Activated CD8-positive, alpha-beta memory T cell treated with anti-CD3 and anti-CD28 coated beads, Interleukin-2, amount 50 U/mL, for 4 hours (primary cell): ENCODE measurements around the gene METTL14.
"Not testable (repeated sequence)": the region's sequence is repeated elsewhere in the genome, so short reads cannot be mapped to it uniquely, and the experiment has no call there.

ENCODE experiments used
- DNase-seq: peaks from one replicate; pipeline ENCODE4 v3.0.0-alpha.2; 2020

Gene METTL14

DNA sequence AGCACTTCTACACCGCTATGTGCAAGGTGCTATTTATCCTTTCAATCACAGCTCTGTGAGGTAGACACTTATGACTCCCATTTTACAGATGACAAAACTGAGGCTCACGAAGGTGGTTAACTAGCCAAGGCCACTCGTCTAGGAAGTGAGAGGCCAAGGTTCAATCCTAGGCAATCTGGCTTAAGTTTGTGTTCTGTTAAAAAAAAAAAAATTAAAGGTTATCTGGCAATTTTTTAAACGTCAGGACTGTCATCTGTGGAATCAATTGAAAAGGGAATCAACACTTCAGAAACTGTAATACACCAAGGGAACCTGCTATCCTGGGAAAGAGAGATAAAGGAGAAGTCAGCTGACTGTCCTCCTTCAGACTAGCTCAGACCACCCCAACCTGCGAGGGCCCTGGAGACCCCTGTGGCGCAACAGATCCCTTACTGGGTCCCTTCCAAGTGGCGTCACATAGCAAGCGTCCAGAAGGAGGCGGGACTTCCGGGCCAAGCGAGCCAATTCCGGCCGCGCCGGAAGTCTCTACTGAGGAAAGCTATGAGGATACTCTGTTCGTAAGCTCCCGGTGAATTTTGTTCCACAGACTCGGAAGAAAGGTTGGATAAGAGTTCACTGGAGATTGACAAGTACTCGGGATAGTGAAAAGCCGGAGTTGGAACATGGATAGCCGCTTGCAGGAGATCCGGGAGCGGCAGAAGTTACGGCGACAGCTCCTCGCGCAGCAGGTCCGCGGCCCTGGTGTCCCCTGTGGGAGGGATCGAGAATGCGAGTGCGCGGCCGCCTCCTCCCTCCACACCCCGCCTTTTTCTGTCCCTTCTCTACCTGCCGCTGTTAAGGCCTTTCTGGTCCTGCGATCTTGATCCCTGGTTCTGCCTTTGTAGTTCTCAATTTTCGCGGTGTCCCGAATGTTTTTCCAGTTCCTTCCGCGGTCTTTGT lies at the start of gene METTL14:
METTL14 (plus strand) TSS at position 520 of the 939 bp plus-strand sequence; CDS start at position 663, 143 bp downstream.
- DNase-seq, result peak; percentile 86

DNA sequence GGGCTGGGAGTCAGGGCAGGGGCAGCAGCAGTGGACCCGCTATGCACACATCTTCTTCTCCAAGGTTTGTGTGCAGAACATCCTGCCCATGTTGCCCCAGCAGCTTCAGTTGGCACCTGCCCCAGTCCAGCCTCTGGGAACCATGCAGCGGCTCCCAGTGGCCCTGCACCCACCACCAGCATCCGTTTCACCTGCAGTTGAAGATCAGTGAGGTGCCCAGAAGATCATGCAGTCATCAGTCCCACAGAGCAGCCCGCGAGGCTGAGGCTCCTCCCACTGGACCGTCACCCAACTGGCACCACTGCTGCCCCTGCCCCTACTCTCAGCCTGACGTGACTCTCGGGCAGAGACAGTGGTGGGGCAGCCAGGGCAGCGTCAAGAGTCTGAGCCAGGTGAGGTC lies 49.1 kb upstream of the METTL14 start:
- DNase-seq, result not testable (repeated sequence)

DNA sequence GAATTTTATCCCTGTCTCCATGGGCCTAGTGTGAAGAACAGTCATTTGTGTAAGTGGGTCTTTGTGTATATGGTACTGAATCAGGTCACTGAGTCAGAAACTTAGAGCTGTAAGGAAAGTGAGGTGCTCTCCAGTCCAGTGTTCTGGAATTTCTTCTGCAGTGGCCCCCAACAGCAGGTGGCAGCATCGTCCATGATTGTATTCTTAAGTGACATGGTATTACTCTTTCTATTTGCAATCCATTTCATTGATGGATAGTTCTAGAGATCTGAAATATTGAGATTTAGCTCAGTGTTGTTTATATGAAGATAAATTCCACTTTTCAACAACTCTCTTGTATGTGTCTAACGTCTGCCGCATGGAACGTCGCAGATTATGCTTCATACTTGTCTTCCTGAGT lies 20.5 kb upstream of the METTL14 start:
- not testable (repeated sequence) for DNase-seq

DNA sequence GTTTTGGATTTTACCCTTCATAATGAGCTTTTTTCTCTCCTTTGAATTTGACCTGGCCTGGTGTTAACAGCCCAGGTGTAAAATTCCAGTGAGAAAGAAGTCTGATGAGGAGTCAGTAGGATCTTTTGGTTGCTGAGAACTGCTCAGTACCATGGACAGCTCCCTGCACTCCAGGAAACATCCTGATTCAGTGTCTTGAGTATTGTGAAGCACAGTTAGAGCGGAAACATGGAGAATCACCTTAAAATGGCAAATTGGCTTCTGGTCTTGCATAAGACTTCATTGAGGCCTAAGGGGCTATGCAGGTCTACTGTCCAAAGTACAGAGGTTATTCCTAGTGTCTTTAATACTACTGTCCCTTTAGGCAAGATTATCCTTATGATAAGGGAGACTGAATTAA lies 16.0 kb upstream of the METTL14 start:
- DNase-seq, result peak; percentile 32

DNA sequence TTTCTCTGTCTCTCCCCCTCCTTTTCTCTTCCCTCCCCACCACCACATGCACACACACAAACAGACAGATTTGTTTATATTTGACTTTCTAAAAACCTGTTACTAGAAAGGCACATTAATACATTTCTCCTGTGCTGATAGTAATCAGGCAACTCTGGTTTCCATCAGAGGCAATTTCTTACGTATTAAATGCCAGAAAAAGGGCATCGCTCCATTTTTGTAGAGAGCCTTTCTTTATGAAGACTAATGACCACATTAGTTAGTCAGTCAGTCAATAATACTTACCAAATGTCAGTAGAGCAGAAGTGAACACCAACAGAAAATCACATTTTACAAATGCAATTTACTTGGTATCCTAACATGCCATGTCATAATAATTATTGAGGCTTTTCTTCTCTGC lies 14.2 kb upstream of the METTL14 start:
- DNase-seq, result not testable (repeated sequence)

DNA sequence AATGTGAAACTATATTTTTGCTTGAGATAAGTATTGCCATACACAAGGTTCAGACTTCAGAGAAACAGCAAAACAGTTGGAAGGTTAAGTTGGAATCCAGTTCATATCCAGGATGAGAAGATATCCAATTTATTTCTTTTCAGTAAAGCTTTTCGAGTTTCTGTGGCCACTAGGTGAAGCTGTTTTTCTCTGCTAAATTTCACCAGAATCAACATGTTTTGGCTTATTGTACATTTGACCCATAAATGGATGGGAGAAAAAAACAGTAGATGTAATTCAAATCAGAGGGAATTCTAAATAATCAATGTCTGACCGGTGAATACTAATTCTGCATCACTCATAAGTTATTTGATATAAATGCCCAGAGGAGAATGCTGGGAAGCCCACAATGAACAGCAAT lies 9.1 kb upstream of the METTL14 start:
- no peak for DNase-seq

DNA sequence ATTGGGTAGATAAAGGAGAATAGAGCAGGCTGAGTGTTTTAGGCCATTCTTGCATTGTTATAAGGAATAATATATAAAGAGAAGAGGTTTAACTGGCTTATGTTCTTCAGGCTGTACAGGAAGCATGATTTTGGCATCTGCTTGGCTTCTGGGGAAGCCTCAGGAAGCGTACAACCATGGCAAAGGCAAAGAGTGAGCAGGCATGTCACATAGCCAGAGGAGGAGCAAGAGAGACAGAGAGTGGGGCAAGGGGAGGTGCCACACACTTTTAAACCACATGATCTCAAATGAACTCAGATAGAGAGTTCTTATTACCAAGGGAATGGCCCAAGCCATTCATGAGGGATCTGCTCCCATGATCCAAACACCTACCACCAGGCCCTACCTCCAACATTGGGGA lies 4.4 kb upstream of the METTL14 start:
- DNase-seq, result no peak

DNA sequence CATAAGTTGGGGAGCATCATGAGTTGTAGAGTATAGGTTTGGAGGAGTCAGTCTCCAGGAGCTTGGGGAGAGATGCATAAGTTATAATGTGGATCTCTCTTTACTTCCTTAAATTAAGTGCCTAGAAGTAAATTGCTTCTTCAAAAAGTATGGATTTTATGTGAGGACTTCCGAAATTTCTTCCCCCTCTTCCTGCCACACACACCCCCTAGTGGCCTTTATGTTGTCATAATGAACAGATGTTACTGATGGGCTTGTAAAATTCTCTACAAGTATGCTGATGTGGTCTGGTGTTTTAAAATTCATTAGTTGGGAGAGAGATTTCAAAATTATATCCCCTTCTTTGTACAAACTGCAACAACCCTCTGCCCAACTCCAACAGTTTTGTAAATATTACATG lies 2.3 kb upstream of the METTL14 start:
- no peak for DNase-seq

DNA sequence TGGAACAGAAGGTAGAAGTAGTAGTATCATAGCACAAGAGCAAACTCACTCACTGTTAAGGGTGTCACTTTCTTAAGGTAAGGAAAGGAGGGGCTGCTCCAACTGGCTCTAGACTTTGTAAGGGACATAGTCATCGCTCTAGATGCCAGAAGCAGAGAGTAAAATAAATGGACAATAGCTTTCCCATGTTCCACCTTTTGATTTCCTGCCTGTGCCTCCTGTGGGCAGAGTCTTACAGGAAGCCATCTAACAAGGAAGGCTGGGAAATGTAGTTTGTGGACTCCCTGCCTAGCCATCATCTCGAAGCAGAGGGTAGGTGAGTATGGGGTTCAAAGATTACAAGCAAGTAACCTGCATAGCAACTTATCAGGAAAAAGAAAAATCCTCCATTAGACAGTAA lies 1.7 kb upstream of the METTL14 start:
- no peak for DNase-seq

DNA sequence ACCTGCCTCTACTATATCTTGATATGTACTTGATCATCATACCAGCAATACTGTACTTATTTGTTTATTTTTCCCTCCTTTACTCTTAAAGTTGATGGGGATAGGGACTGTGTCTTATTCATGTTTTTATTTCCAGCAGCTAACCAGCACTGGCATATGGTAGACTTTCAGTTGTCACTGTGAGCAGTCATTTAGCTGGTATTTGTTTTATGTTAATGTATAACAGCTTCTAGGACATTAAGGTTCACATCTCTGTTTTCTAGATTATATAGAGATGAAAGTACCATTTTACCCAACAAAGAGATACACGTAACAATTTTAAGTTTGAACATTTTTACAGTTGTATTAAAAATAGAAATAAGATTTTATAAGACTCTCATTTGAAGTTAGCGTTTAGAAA lies 17.9 kb downstream of the METTL14 start:
- no peak for DNase-seq

DNA sequence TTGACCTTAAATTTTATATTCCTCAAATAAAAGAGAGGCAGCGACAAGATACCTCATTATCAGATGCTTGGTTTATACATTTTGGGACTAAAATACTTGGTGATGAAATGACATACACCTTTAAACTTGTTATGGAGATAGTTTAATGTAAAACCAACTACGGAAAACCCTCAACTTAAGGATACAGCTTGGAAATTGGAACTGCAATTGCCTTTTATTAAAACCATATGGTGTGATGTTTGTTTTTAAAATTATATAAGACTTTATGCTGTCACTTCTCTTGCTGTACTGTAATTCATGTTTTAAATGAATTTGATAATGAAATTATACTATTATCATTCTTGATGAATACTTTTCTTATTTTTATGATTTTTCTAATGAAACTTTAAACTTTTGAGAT lies 25.9 kb downstream of the METTL14 start:
- no peak for DNase-seq

DNA sequence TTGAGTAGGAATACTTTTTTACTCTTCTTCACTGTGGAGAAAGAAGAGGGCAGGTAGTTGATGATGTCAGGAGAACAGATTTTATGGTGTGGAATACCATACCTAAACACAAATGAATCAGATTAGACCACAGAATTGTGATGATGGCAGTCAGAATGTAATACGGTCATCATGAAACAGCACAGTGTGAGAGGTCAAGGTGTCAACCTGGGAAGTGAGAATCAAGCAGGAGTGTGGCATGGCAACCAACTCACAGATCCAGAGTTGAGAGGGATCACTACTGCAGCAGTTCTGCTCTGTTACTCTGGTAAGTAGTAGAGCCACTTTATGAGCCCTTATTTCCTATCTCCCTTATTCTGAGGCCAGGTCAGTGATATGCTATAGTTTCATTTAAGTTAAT lies 27.7 kb downstream of the METTL14 start:
- DNase-seq, result no peak

DNA sequence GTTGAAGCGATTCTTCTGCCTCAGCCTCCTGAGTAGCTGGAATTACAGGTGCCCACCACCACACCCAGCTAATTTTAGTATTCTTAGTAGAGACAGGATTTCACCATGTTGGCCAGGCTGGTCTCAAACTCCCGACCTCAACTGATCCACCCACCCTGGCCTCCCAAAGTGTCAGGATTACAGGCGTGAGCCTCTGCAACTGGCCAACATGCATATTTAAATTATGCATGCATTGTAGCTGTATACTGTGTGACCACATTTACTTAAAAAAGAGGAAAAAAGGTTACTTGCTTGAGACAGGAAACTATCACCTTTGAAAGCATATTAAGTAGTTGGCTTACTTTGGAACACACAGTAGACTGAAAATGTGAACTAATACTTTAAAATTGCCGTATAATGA lies 29.5 kb downstream of the METTL14 start:
- DNase-seq, result no peak

DNA sequence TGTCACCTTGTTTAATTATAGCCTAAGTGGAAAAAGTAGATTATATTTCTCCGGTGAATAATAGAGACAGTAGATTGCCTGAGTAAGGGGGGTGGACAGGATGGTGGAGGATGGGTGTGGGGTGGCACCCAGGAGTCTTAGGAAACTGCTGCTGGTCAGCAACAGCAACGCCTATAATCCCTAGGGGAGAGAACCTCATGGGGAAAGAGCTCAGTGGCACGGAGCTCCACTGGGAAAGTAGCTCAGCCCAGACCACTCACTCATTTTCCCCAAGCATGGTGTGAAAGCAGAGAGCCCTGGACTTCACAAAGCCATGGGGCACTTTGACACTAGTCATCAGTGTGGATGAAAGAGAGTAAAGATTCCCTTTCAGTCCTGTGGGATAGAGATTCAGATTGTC lies 31.1 kb downstream of the METTL14 start:
- DNase-seq, result no peak

DNA sequence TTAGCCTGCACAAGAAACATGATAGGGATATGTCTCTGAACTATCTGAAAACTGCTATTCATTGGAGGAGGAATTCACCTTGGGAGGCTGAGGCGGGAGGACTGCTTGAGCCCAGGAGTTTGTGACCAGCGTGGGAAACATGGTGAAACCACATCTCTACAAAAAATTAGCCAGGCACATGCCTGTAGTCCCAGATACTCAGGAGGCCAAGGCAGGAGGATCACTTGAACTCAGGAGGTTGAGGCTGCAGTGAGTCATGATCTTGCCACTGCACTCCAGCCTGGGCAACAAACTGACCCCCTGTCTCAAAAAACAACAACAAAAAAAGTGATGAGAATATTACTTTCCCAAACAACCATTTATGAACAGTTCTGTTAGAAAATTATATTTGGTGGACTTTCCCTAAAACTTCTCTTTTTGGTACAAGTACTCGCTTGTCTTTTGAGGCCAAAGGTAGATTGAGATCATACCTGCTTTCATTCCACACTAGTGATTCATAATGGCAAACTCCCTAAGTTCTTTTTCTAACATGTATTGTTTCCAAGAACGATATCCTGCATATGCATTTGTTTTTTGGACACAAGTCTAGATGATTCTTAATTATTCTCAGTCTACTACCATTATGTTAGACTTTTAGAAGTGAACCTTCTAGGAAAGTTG lies 33.4 kb downstream of the METTL14 start:
- DNase-seq, result no peak

DNA sequence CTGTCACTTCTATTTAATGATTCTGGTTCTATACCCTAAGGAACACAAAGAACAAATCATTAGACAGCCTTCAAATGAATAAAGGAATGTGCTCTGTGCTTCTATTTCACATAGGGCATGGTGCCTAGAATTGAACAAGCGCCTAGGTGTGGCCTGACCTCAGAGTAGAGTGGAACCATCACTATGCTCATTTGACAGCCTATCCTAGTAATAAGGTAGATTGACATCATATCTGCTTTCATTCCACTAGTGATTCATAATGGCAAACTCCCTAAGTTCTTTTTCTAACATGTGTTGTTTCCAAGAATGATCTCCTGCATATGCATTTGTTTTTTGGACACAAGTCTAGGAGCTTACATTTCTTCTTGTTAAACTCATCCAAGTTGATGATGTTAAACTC lies 36.6 kb downstream of the METTL14 start:
- DNase-seq, result no peak

DNA sequence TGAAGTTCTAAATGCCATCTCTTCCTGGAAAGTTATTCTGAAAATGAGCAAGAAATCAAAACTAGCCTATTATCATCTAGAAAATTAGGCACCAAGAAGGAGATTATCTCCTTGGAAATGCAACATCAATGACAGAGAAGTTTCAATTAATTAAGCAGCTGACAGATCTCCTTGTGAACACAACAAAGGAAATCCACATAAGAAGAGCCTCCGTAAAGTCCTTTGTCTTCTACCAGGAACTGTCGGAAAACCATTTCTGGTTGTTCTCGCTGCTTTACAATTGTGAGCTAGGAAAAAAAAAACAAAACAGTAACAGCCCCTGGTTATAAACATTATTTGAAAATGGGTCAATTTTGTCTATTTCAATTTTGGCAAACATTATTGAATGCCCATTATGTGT lies 38.2 kb downstream of the METTL14 start:
- DNase-seq, result no peak

DNA sequence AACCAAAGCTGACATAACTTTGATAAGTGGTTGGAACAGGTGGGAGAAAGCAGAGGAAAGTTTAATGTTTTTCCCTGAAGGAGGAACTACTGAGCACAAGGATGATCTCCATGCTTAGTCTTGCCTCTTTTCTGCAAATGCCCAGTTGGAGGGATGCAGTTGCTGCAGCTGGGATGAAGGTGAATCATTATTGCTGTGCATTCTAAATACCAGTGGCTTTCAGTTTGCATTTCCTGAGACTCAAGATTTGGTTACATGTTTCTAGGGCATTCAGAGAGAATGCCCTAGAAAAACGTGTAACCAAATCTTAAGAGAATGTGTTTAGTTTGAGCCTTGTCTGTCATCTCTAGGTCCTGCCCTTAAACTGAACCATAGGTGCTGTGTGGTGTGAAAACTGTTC lies 42.2 kb downstream of the METTL14 start:
- no peak for DNase-seq

DNA sequence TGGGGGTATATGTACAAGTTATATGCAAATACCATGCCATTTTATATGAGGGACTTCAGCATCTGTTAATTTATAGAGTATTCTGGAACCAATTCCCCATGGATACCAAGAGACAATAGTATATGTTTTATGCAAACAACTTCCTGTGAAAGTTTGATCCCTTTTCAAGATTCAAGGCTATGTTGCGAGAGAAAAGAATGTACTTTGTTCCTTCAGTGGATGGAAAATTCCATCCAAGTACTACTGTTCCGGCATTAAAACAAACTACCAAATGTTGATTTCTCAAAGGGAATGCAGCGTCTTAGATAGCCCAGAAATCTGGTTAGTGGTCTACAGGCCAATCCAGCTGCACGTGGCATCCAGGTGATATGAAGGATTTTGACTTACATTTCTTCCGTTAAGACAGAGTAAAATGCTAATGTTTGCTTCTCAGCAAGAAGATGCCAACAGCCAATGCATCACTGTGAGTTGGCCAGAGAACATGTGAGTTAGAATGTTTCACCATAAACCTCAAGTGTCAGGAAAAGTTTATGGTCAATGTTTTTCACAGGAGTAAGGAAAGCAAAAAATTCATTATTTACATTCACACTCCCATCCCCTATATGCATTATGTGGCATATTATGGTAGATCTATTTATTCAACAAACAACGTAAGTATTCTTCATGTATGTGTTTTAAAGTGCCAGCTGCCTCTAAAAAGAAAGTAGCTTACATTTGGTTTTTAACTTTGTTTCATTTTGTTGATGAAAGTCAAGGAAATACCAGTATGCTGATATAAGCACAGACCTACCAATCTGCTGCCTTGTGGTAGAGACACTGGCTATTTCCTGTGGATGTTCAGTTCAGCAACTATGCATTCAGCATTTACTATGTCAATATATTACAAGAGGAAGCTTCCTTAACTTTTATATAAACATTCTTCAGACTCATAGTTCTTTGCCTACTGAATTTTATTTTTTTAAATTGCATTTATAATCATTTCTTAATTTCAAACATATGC lies 44.4 kb downstream of the METTL14 start:
- DNase-seq, result no peak

DNA sequence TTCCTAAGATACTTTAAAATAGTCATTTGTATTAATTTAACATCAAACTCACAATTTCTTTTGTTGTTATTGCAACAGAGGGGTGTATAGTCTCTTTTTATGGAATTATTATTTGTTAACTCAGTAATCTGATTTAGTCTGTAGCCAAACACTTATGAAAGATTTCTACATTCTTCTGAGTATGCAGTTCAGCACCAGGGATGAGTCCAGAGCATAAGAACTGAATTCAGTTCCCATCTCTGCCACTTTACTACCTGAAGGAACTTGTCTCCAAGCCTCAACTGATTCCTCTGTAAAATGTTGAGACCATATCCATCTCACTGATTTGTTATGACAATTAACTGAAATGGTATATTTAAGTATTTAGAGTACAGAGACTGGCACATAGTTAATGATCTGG lies 45.5 kb downstream of the METTL14 start:
- no peak for DNase-seq

DNA sequence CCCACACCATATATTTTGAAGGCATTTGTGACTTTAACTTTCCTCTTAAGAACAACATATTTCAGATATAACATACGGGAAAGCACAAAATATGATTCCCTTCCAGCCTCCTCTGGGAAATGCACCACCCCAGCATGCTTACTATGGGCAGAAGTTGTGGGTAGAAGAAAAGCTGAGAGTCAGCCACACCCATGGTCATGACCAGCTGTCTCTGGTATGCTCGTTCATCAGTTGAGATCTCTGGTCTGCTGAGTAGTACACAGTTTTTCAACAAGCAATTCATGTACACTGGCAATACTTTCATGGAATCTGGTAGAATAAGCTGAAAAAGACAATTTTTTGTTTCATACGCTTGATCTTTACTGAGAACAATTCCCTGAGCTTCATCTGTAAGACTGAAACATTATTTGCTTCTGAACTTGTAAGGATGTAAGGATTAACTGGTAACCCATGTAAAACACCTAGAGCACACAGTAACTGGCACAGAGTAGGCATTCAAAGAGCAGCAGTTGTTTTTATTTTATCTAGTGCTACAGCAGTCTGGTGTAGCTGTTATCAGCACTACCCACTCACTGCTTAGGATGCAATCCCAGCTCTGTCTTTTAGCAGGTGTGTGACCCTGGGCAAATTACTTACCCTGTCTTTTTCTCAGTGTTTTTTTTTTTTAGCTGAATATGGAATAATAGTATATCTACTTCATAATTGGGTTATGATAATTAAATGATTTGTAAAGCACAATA lies 47.6 kb downstream of the METTL14 start:
- no peak for DNase-seq

DNA sequence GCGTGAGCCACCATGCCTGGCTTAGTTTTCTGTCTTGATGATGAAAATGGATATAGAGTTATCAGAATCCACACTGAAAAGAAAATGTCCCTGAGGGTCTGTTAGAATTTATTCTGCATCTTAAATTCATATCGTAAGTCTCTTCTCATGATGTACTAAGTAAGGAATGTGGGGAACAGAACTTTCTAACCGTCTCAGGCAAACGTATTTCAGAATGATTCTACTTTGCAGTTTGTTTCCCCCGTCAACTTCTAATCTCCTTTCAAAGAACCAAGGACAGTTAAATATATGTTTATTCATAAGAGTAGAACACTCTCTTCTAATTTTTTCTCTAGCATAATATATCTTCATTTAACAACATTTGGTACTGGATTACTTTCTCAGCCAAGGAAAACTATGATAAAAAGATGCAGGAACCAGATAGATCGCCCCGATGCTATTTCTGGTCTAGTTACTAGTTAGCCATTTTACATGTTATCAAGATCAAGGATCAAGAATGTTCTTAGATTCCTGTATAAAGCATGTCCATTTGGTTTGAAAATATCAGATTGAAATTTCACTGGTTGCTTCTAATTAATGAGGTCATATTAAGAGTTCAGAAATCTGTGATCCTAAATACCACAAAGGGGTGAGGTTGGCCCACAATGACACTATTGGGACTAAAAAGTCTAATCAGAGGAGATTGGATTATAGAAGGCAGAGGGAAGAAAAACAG lies 49.5 kb downstream of the METTL14 start:
- no peak for DNase-seq
